HG02588 (cell line): ENCODE measurements around the gene MCCD1.

Experiments used
- ATAC-seq: cut with Tn5 transposase; IDR thresholded peaks from one replicate; pipeline ENCODE4 v1.9.1; 2021; ENCODE audit warnings: mild to moderate bottlenecking, moderate library complexity; ENCODE audit not compliant: unreplicated experiment

MCCD1 gene

DNA sequence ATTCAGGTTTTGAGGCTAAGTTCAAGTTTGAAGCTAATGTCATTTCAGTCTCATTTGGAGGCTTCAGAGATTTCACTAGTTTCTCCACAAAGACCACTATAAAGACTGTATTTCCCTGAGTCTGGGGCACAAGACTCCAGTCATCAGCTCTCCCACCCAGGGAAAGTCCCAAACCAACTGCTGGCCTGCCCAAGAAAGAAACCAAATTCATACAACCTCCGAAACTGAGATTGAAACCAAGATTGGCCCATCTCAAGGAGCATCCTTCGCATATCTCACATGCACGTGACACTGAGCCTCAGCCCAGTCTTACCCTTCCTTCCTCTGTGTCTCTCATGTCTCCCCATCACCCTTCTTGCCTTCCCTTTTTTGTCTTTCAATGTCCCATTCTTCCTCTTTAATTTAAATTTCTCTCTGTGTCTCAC, 39.8 kb downstream of the MCCD1 start:
- ATAC-seq, result peak; percentile 69

DNA sequence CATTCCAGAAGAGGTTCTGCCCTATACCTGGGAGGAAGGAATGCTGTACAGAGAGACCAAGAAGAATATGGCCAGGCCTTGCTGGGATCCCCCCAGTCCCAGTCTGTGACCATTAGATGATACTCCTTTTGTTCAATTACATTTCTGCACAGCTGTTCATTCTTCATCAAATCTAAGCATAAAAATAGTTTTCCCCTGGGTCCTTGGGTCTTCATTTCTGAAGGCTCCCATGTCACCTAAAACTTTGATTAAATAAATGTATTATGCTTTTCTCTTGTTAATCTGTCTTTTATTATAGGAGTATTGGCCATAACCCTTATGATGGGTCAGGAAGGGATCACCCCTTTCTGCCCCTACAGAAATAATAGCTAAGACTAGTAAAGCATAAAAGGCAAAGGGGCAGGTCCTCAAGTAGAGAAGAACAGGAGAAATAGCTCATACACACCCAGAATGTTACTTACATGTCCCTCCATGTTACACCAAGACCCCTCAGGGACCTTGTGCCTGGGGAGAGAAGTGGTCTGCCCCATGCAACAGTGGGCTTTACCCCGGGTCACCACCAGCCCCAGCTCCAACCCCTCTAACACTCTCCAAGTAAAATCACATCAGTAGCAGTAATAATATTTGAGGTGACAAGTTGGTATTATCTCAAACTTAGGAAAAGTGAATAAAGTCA, 41.2 kb downstream of the MCCD1 start:
- no peak for ATAC-seq

DNA sequence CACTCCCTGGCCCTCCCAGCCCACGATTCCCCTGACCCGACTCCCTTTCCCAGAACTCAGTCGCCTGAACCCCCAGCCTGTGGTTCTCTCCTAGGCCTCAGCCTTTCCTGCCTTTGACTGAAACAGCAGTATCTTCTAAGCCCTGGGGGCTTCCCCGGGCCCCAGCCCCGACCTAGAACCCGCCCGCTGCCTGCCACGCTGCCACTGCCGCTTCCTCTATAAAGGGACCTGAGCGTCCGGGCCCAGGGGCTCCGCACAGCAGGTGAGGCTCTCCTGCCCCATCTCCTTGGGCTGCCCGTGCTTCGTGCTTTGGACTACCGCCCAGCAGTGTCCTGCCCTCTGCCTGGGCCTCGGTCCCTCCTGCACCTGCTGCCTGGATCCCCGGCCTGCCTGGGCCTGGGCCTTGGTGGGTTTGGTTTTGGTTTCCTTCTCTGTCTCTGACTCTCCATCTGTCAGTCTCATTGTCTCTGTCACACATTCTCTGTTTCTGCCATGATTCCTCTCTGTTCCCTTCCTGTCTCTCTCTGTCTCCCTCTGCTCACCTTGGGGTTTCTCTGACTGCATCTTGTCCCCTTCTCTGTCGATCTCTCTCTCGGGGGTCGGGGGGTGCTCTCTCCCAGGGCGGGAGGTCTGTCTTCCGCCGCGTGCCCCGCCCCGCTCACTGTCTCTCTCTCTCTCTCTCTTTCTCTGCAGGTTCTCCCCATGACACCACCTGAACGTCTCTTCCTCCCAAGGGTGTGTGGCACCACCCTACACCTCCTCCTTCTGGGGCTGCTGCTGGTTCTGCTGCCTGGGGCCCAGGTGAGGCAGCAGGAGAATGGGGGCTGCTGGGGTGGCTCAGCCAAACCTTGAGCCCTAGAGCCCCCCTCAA, 43.5 kb downstream of the MCCD1 start, which contains the start of gene LTA:
LTA (plus strand) TSS at position 249 of the 871 bp plus-strand sequence; CDS start at position 703, 454 bp downstream.
- ATAC-seq, result peak; percentile 32

- no peak for ATAC-seq
Measured at GRCh38 chr6:31573239-31574105, 44.7 kb downstream of the MCCD1 start.

- ATAC-seq, result no peak
Measured at GRCh38 chr6:31574106-31575061, 45.6 kb downstream of the MCCD1 start.

- ATAC-seq, result no peak
Measured at GRCh38 chr6:31575335-31575901, 46.7 kb downstream of the MCCD1 start, which contains the start of gene TNF. TSS of gene TNF (plus strand) at chr6:31575565. CDS start at chr6:31575742, 177 bp downstream.

DNA sequence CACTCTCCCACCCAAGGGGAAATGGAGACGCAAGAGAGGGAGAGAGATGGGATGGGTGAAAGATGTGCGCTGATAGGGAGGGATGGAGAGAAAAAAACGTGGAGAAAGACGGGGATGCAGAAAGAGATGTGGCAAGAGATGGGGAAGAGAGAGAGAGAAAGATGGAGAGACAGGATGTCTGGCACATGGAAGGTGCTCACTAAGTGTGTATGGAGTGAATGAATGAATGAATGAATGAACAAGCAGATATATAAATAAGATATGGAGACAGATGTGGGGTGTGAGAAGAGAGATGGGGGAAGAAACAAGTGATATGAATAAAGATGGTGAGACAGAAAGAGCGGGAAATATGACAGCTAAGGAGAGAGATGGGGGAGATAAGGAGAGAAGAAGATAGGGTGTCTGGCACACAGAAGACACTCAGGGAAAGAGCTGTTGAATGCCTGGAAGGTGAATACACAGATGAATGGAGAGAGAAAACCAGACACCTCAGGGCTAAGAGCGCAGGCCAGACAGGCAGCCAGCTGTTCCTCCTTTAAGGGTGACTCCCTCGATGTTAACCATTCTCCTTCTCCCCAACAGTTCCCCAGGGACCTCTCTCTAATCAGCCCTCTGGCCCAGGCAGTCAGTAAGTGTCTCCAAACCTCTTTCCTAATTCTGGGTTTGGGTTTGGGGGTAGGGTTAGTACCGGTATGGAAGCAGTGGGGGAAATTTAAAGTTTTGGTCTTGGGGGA, 47.4 kb downstream of the MCCD1 start:
- ATAC-seq, result no peak

- ATAC-seq, result no peak
Measured at GRCh38 chr6:31576897-31577578, 48.3 kb downstream of the MCCD1 start.

DNA sequence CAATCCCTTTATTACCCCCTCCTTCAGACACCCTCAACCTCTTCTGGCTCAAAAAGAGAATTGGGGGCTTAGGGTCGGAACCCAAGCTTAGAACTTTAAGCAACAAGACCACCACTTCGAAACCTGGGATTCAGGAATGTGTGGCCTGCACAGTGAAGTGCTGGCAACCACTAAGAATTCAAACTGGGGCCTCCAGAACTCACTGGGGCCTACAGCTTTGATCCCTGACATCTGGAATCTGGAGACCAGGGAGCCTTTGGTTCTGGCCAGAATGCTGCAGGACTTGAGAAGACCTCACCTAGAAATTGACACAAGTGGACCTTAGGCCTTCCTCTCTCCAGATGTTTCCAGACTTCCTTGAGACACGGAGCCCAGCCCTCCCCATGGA, 48.8 kb downstream of the MCCD1 start:
- no peak for ATAC-seq

- no peak for ATAC-seq
Measured at GRCh38 chr6:31578184-31579118, 49.7 kb downstream of the MCCD1 start.

DNA sequence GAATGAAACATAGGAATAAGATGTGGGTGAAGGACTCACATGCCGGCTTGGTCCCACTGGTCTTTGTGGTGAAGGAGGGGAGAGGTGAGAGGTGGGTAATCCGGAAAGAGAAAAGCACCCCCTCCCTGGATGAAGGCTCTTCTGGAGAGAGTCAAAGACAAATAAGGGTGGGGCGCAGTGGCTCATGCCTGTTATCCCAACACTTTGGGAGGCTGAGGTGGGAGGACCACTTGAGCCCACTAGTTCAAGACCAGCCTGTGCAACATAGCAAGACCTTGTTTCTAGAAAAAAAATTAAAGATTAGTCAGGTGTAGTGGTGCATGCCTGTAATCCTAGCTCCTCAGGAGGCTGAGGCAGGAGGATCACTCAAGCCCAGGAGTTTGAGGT, 50.4 kb downstream of the MCCD1 start:
- no peak for ATAC-seq
